HUES64 (cell line): ENCODE data around the gene PKMYT1.
A peak's percentile ranks its signal among the peaks of the same experiment; 100 is the strongest.

Experiments
- H3K27ac ChIP-seq: 2 replicates; pipeline ENCODE4 v1.7.0; 2013; ENCODE audit warnings: low read depth, low read length, inconsistent platforms
- H3K27me3 ChIP-seq: 2 replicates; pipeline ENCODE4 v1.6.1; 2013; ENCODE audit warnings: mild to moderate bottlenecking, low read length; ENCODE audit not compliant: insufficient read depth
- H3K36me3 ChIP-seq: 2 replicates; pipeline ENCODE4 v1.6.1; 2013; ENCODE audit warnings: mild to moderate bottlenecking, low read length; ENCODE audit not compliant: insufficient read depth
- H3K4me1 ChIP-seq: 2 replicates; pipeline ENCODE4 v1.6.1; 2013; ENCODE audit warnings: mild to moderate bottlenecking, low read length, moderate library complexity; ENCODE audit not compliant: insufficient read depth
- H3K4me3 ChIP-seq: 2 replicates; pipeline ENCODE4 v1.5.1; 2013; ENCODE audit warnings: mild to moderate bottlenecking, low read length, moderate library complexity
- H3K9ac ChIP-seq: 2 replicates; pipeline ENCODE4 v1.6.1; 2013; ENCODE audit warnings: mild to moderate bottlenecking, low read depth, low read length
- H3K9me3 ChIP-seq: 2 replicates; pipeline ENCODE4 v1.6.1; 2013; ENCODE audit warnings: low read depth, low read length; ENCODE audit not compliant: insufficient read depth
- WGBS: fragments of 150-250, 120-280 bp; methylation state at CpG from one replicate; pipeline ENCODE4 v1.1.7; 2013; ENCODE audit warnings: missing lambda C conversion rate; 5-methylcytosine and 5-hydroxymethylcytosine counted together

PKMYT1 gene

DNA sequence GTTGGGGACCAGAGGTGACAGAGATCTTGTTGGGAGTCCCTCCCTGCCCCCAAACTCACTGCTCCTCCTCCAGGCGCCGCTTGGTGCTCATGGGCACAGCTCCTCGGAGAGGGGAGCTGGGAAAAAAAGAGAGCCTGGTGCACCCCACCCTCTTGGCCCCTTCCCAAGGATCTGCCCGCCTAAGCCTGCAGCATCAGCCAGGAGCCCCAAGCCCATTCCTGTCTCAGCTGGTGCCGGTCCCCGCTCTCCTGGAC, 43.1 kb upstream of the PKMYT1 start:
- H3K27me3 ChIP-seq, result no peaks in the 10 kb centered on the region
- no peaks in the 10 kb centered on the region for H3K9me3 ChIP-seq
- peak overlapping the region; percentile 78 for H3K4me3 ChIP-seq
- H3K9ac ChIP-seq, result peak overlapping the region; percentile 92
- peak overlapping the region; percentile 100 for H3K27ac ChIP-seq
- WGBS, result 6% methylated on average over 6 of the region's 6 CpGs
- H3K4me1 ChIP-seq, result peaks cover 18% of the 10 kb centered on the region
- peaks cover 17% of the 10 kb centered on the region for H3K36me3 ChIP-seq

DNA sequence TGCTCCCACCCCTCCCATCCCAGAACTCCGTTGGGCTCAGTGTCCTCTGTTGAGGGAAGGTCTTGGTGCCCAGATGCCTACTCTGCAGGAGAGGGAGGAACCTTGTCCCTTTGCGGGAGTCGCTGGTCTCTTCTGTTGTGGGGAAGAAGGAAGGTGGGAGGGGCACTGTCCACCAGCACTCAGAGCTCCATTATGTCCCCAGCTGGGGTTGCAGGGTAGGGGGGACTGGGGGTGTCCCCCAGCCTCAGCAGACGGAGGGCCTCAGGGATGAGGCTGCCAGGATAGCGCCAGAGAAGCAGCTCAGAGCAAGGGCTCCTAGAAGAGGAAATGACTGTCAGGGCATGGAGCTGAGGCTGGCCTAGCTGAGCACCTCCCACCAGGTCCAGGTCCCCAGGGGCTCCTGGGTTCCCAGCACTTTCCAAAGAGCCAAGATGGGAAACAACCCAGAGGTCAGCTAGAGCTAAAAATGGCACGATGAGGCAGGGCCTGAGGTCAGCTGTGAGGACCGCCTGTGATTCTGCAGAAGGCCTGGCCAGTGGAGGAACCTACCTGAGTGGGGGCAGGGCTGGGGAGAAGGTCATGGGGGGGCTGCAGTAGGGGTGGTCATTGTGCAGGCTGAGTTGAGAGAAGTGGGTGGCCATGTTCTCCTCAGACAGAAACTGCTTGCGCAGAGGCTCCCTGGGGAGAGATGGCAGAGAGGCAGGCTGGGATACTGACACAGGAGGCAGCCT, 42.6 kb upstream of the PKMYT1 start:
- H3K36me3 ChIP-seq, result peaks cover 17% of the 10 kb centered on the region
- H3K4me3 ChIP-seq, result peak overlapping the region; percentile 78
- WGBS, result 28% methylated on average over 8 of the region's 8 CpGs
- H3K9me3 ChIP-seq, result no peaks in the 10 kb centered on the region
- H3K4me1 ChIP-seq, result peaks cover 18% of the 10 kb centered on the region
- peak overlapping the region; percentile 92 for H3K9ac ChIP-seq
- H3K27ac ChIP-seq, result peak overlapping the region; percentile 100
- no peaks in the 10 kb centered on the region for H3K27me3 ChIP-seq

DNA sequence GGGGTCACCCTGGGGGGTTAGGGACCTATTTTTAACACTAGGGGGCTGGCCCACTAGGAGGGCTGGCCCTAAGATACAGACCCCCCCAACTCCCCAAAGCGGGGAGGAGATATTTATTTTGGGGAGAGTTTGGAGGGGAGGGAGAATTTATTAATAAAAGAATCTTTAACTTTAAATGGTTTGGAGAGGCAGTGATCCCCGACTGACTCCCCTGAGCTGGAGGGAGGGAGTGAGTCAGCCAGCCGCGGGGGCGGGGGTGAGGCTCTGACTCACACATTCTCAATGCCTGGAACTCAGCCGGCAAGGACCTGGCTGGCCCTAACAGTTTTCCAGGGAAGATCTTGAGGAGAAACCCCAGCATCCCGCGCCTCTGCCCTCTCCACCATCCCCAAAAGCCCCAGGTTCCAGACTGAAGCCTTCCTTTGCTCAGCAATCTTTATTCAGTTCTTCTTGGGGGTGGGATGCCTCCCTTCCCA, 42.0 kb upstream of the PKMYT1 start:
- Histone ChIP-seq H3K4me3 (peak overlapping the region; percentile 78), H3K9me3 (no peaks in the 10 kb centered on the region), H3K36me3 (peaks cover 17% of the 10 kb centered on the region), H3K27me3 (no peaks in the 10 kb centered on the region), H3K9ac (peak overlapping the region; percentile 92), H3K4me1 (peaks cover 14% of the 10 kb centered on the region), H3K27ac (peak overlapping the region; percentile 100)
- WGBS, result 3% methylated on average over 7 of the region's 8 CpGs

DNA sequence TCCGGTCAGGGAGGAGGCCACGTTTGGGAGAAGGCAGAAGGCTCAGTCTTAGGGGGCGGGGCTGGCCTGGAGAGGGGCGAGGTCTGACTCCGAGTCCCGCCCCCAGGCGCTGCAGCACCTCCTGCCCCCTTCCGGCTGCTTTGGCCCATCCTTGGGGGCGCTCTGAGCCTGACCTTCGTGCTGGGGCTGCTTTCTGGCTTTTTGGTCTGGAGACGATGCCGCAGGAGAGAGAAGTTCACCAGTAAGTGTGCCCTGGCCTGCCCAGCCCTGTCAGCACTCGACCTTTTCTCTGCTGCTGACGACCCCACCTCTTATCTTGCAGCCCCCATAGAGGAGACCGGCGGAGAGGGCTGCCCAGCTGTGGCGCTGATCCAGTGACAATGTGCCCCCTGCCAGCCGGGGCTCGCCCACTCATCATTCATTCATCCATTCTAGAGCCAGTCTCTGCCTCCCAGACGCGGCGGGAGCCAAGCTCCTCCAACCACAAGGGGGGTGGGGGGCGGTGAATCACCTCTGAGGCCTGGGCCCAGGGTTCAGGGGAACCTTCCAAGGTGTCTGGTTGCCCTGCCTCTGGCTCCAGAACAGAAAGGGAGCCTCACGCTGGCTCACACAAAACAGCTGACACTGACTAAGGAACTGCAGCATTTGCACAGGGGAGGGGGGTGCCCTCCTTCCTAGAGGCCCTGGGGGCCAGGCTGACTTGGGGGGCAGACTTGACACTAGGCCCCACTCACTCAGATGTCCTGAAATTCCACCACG, 41.4 kb upstream of the PKMYT1 start:
- H3K4me1 ChIP-seq, result peaks cover 14% of the 10 kb centered on the region
- peak overlapping the region; percentile 100 for H3K27ac ChIP-seq
- H3K9ac ChIP-seq, result peak overlapping the region; percentile 92
- H3K4me3 ChIP-seq, result peak overlapping the region; percentile 78
- H3K9me3 ChIP-seq, result no peaks in the 10 kb centered on the region
- WGBS, result 2% methylated on average over 25 of the region's 25 CpGs
- H3K27me3 ChIP-seq, result no peaks in the 10 kb centered on the region
- peaks cover 11% of the 10 kb centered on the region for H3K36me3 ChIP-seq

DNA sequence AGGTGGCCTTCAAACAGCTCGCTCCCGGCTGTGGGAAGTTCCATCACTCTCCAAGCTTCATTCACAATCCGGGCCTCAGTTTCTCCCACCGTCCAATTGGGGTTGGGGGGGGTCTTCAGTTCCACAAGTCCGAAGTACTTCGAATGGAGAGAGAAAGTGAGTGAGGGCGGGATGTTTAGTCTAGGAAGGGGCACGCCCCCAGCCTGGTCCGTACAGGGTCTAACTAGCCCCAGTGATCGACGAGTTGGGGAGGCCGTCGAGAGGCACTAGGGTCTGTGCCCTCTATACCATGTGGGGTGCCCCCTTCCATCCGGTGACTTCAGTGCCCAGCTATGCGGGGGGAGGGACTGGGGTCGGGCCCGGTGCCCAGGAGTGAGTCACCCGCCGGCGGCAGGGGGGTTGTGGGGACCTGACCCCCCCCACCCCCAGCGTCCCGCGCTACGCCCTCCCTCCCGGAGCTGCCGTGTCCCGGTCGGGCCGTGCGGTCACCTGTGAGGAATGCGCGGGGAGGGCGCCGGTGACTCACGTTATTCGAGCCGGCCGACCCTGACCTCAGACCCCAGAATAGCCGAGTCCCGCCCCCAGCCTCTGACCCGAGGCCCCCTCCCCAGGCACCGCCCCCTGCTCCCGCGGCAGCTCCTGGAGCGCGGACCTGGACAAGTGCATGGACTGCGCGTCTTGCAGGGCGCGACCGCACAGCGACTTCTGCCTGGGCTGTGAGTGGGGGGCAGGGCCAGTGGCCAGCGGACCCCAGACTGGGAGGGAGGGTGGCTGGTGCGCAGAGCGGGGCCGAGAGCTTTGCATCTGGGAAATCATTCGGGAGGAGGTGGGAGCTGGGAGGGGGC, 40.6 kb upstream of the PKMYT1 start:
- Histone ChIP-seq H3K4me1 (peaks cover 18% of the 10 kb centered on the region), H3K27ac (peak overlapping the region; percentile 100), H3K36me3 (peaks cover 9% of the 10 kb centered on the region), H3K9ac (peak overlapping the region; percentile 92), H3K27me3 (no peaks in the 10 kb centered on the region), H3K4me3 (peak overlapping the region; percentile 78), H3K9me3 (no peaks in the 10 kb centered on the region)
- under 1% methylated on average over 56 of the region's 57 CpGs for WGBS

DNA sequence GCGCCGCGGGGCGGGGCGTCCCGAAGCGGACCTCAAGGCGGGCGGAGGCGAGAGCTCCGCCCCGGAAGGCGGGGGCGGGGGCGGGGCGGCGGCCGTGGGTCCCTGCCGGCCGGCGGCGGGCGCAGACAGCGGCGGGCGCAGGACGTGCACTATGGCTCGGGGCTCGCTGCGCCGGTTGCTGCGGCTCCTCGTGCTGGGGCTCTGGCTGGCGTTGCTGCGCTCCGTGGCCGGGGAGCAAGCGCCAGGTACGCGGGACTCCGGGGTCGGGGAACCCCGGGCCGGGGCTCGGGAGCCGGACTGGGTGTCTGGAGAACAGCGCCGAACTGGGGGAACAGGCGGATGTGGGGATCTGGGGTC, 40.0 kb upstream of the PKMYT1 start, which contains the start of gene TNFRSF12A:
Gene TNFRSF12A, plus strand, starts transcription at position 122 of the 357 bp plus-strand sequence. Its CDS starts 30 bp downstream, at position 152.
- peaks cover 18% of the 10 kb centered on the region for H3K4me1 ChIP-seq

DNA sequence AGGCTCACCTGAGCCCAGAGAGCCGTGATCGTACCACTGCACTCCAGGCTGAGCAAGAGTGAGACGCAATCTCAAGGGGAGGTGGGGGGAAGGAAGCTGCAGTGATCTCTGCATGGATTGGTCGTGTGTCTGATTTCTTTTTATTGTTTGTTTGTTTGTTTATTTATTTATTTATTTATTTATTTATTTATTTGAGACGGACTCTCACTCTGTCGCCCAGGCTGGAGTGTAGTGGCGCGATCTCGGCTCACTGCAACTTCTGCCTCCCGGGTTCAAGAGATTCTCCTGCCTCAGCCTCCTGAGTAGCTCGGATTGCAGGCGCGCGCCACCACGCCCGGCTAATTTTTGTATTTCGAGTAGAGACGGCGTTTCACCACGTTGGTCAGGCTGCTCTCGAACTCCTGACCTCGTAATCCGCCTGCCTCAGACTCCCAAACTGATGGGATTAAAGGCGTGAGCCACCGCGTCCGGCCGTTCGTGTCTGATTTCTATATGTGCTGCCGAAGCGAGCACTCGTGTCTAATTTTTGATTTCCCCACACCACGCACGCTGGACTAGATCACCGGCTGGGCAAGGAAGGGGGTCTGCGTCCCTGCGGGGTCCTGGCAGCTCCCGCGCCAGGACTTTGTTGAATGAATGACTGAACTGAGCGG, 39.5 kb upstream of the PKMYT1 start:
- Histone ChIP-seq H3K9ac (peak overlapping the region; percentile 44; the same call in 1 of the 2 replicates), H3K4me3 (peak overlapping the region; percentile 78), H3K4me1 (peaks cover 18% of the 10 kb centered on the region), H3K27ac (peak overlapping the region; percentile 61), H3K9me3 (no peaks in the 10 kb centered on the region), H3K36me3 (peaks cover 16% of the 10 kb centered on the region), H3K27me3 (no peaks in the 10 kb centered on the region)
- 44% methylated on average over 39 of the region's 40 CpGs for WGBS

More for the DNA sequence above, 40.0 kb upstream of the PKMYT1 start, which contains the start of gene TNFRSF12A:
- Histone ChIP-seq H3K27me3 (no peaks in the 10 kb centered on the region), H3K9ac (peak within 1 kb of the TSS; percentile 92), H3K27ac (peak within 1 kb of the TSS; percentile 100), H3K9me3 (no peaks in the 10 kb centered on the region), H3K4me3 (peak within 1 kb of the TSS; percentile 78), H3K36me3 (peaks cover 11% of the 10 kb centered on the region)
- WGBS, result under 1% methylated on average over 49 of the region's 49 CpGs

DNA sequence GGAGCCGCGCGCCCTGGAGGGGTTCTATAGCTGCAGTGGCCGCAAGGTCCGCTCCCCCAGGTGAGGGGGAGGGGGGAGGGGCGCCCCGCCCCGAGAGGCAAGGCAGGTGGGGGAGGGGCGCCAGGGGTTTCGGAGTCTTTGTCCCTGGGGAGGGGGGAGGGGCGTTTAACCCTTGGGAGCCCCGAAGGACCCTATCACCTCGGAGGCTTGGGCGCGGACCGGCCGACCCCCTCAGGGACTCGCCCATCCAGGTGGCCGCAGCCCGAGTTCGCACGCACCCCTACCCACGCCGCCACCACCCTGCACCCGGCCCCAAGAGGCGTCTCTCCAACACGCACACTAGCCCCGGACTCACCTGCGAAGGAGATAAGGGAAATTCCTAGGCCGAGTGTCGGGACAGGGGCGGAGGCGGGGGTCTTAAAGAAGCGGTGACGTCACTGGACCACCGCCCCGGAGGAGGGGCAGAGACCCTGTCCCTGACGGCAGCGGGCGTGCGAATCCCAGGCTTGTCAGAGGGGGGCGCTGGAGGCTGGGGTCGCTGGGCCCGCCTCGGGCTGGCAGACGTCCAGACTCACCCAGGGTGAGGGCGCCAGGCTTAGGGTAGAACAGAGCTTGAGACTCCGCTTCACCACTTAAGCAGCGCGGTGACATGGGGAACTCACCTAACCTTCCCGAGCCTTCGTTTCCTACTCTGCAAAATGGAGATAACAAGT, 37.7 kb upstream of the PKMYT1 start, which contains the start of gene CLDN6:
Gene CLDN6, minus strand, starts transcription at position 390 of the 713 bp plus-strand sequence. CDS start 2,162 bp downstream, outside the sequence.
- peak within 1 kb of the TSS; percentile 98 for H3K9ac ChIP-seq

GRCh38 chr16:3017344-3017743, 37.1 kb upstream of the PKMYT1 start:
- Histone ChIP-seq H3K4me3 (peak overlapping the region; percentile 97), H3K4me1 (peaks cover 25% of the 10 kb centered on the region), H3K36me3 (peaks cover 21% of the 10 kb centered on the region), H3K27me3 (peaks cover 9% of the 10 kb centered on the region; the same call in 1 of the 2 replicates), H3K27ac (peak overlapping the region; percentile 99), H3K9ac (peak overlapping the region; percentile 98), H3K9me3 (no peaks in the 10 kb centered on the region)
- WGBS, result under 1% methylated on average over 20 of the region's 20 CpGs

More for the DNA sequence above, 37.7 kb upstream of the PKMYT1 start, which contains the start of gene CLDN6:
- H3K27me3 ChIP-seq, result peaks cover 8% of the 10 kb centered on the region; the same call in 1 of the 2 replicates
- no peaks in the 10 kb centered on the region for H3K9me3 ChIP-seq
- H3K36me3 ChIP-seq, result peaks cover 21% of the 10 kb centered on the region
- peaks cover 29% of the 10 kb centered on the region for H3K4me1 ChIP-seq
- H3K27ac ChIP-seq, result peak within 1 kb of the TSS; percentile 99
- WGBS, result 2% methylated on average over 51 of the region's 52 CpGs
- peak within 1 kb of the TSS; percentile 97 for H3K4me3 ChIP-seq
